ENCODE measurements around the gene SERPINE1.

SERPINE1 gene

DNA sequence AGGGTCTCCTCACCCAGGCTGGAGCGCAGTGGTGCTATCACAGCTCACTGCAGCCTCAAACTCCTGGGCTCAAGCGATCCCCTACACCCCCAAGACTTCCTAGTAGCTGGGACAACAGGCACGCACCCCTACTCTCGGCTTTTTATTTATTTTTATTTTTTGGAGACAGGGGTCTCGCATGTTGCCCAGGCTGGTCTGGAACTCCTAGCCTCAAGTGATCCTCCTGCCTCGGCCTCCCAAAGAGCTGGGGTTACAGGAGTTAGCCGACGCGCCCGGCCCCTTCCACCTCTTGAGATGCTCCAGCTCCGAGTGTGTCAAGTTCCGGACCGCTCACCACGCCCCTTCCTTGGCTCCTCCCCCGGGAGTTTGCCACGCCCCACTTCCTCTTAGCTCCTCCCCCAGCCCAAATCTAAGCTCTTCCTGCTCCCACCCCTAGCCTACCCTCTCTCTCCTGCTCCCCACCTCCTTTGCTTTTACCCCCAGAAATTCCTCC lies 46.9 kb downstream of the SERPINE1 start:
- H2AFZ ChIP-seq (ENCODE audit: low read length), result no peak overlapping the region
- H3F3A ChIP-seq (ENCODE audit: insufficient read depth, low read length), result no peaks in the 10 kb centered on the region
- H3K4me1 ChIP-seq (ENCODE audit: low read length), result 0 out of 2 replicates have a peak, but pooled peaks cover 3% of the 10 kb centered on the region
- H3K36me3 ChIP-seq (replicated peaks; ENCODE audit: insufficient read depth, low read length), result no peaks in the 10 kb centered on the region
- H3K9me2 ChIP-seq (replicated peaks; ENCODE audit: insufficient read depth, low read length), result no peaks in the 10 kb centered on the region
- H3K27me3 ChIP-seq (replicated peaks; ENCODE audit: insufficient read depth, low read length), result peaks cover 96% of the 10 kb centered on the region
- no peaks in the 10 kb centered on the region for H3K79me2 ChIP-seq (ENCODE audit: low read length)
- H3K27ac ChIP-seq (ENCODE audit: low read length), result no peak overlapping the region
- DNase-seq, result peak; percentile 33
- no peak overlapping the region for H3K4me2 ChIP-seq (ENCODE audit: low read depth, low read length)
- no peaks in the 10 kb centered on the region for H4K20me1 ChIP-seq (ENCODE audit: insufficient read depth, low read length)
- no peak overlapping the region for H3K9ac ChIP-seq (ENCODE audit: low read length)
- H3K4me3 ChIP-seq (ENCODE audit: low read length), result no peak overlapping the region
- no peaks in the 10 kb centered on the region for H3K9me3 ChIP-seq (replicated peaks; ENCODE audit: insufficient read depth, low read length)
- TF ChIP-seq, protein P1, sequence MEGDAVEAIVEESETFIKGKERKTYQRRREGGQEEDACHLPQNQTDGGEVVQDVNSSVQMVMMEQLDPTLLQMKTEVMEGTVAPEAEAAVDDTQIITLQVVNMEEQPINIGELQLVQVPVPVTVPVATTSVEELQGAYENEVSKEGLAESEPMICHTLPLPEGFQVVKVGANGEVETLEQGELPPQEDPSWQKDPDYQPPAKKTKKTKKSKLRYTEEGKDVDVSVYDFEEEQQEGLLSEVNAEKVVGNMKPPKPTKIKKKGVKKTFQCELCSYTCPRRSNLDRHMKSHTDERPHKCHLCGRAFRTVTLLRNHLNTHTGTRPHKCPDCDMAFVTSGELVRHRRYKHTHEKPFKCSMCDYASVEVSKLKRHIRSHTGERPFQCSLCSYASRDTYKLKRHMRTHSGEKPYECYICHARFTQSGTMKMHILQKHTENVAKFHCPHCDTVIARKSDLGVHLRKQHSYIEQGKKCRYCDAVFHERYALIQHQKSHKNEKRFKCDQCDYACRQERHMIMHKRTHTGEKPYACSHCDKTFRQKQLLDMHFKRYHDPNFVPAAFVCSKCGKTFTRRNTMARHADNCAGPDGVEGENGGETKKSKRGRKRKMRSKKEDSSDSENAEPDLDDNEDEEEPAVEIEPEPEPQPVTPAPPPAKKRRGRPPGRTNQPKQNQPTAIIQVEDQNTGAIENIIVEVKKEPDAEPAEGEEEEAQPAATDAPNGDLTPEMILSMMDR (IDR thresholded peaks at IDR 0.05; ENCODE audit: low read length), result no peak
- TF ChIP-seq EZH2phosphoT487 (IDR thresholded peaks at IDR 0.05; ENCODE audit: low read length) (no peak), EZH2 (optimal IDR thresholded peaks at IDR 0.05; ENCODE audit: low read depth, low read length) (no peak)

DNA sequence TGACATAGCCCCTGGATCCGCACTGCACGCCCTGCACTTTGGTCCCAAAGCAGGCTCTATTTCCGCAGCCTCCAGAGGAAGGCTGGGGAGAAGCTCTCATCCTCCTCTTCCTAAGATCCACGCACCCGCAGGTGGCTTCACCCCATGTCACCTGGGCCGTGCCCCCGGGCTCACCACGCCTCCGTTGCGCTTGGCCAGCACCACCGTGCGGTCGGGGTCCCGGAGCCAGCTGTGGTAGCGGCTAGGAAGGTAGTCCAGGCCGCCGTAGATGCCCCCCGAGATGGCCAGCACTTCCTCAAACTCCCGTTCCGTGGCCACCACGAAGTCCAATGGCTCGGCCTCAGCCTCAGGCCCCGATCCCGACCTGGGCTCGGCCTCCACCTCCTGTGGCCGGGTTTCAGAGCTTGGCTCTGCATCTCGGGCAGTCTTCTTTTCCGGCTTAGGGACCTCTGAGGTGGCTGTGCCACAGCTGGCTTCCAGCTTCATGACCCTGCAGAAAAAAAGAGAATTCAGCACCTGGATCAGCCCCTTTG lies 47.5 kb downstream of the SERPINE1 start:
- Histone ChIP-seq H3K9ac (ENCODE audit: low read length) (no peak overlapping the region), H3F3A (ENCODE audit: insufficient read depth, low read length) (no peaks in the 10 kb centered on the region), H3K36me3 (replicated peaks; ENCODE audit: insufficient read depth, low read length) (no peaks in the 10 kb centered on the region), H3K79me2 (ENCODE audit: low read length) (no peaks in the 10 kb centered on the region), H3K9me3 (replicated peaks; ENCODE audit: insufficient read depth, low read length) (no peaks in the 10 kb centered on the region), H4K20me1 (ENCODE audit: insufficient read depth, low read length) (no peaks in the 10 kb centered on the region), H3K27me3 (replicated peaks; ENCODE audit: insufficient read depth, low read length) (peaks cover 95% of the 10 kb centered on the region), H3K27ac (ENCODE audit: low read length) (no peak overlapping the region), H3K9me2 (replicated peaks; ENCODE audit: insufficient read depth, low read length) (no peaks in the 10 kb centered on the region), H3K4me1 (ENCODE audit: low read length) (0 out of 2 replicates have a peak, but pooled peaks cover 3% of the 10 kb centered on the region), H2AFZ (ENCODE audit: low read length) (no peak overlapping the region), H3K4me3 (ENCODE audit: low read length) (no peak overlapping the region), H3K4me2 (ENCODE audit: low read depth, low read length) (no peak overlapping the region)
- no peak for DNase-seq
- TF ChIP-seq, protein P1 (IDR thresholded peaks at IDR 0.05; ENCODE audit: low read length), result no peak
- TF ChIP-seq EZH2phosphoT487 (IDR thresholded peaks at IDR 0.05; ENCODE audit: low read length) (no peak), EZH2 (optimal IDR thresholded peaks at IDR 0.05; ENCODE audit: low read depth, low read length) (no peak)

DNA sequence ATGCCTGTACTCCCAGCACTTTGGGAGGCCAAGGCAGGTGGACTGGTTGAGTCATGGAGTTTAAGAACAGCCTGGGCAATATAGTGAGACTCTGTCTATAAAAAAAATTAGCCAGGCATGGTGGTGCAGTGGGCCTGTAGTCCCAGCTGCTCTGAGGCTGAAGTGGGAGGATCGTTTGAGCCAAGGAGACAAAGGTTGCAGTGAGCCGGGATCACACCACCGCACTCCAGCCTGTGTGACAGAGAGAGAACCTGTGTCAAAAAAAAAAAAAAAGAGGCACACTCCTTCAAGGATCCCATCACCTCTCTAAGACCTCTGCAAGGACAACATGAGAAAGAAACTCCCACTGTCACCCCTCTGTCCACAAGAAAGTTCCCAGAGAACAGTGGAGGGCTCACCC lies 48.8 kb downstream of the SERPINE1 start:
- Histone ChIP-seq H3K36me3 (replicated peaks; ENCODE audit: insufficient read depth, low read length) (no peaks in the 10 kb centered on the region), H3K9ac (ENCODE audit: low read length) (no peak overlapping the region), H3K9me2 (replicated peaks; ENCODE audit: insufficient read depth, low read length) (no peaks in the 10 kb centered on the region), H3K9me3 (replicated peaks; ENCODE audit: insufficient read depth, low read length) (no peaks in the 10 kb centered on the region), H3K4me3 (ENCODE audit: low read length) (no peak overlapping the region), H3K79me2 (ENCODE audit: low read length) (no peaks in the 10 kb centered on the region), H4K20me1 (ENCODE audit: insufficient read depth, low read length) (no peaks in the 10 kb centered on the region), H2AFZ (ENCODE audit: low read length) (no peak overlapping the region), H3K27me3 (replicated peaks; ENCODE audit: insufficient read depth, low read length) (peaks cover 96% of the 10 kb centered on the region), H3F3A (ENCODE audit: insufficient read depth, low read length) (no peaks in the 10 kb centered on the region), H3K4me1 (ENCODE audit: low read length) (0 out of 2 replicates have a peak, but pooled peaks cover 3% of the 10 kb centered on the region), H3K27ac (ENCODE audit: low read length) (no peak overlapping the region), H3K4me2 (ENCODE audit: low read depth, low read length) (no peak overlapping the region)
- TF ChIP-seq EZH2phosphoT487 (IDR thresholded peaks at IDR 0.05; ENCODE audit: low read length), result no peak
- no peak for TF ChIP-seq EZH2 (optimal IDR thresholded peaks at IDR 0.05; ENCODE audit: low read depth, low read length)
- TF ChIP-seq, protein P1 (IDR thresholded peaks at IDR 0.05; ENCODE audit: low read length), result no peak
- DNase-seq, result no peak
